Measurements from ENCODE around the gene ELMOD2. TPM values are rescaled to one million over a fixed set of nuclear protein-coding genes. Genes with fewer than 3 reads are reported as not detected.

ELMOD2 gene
- polyA plus RNA-seq, 4 donors = 40.2 to 49.6 (median 42.3) TPM

GRCh38 chr4:140579278-140579677, 55.3 kb downstream of the ELMOD2 start:
- DNase-seq (ENCODE audit: low read depth in 4 of 4, low spot score in 2 of 4) = no peak

GRCh38 chr4:140581078-140581477, 57.1 kb downstream of the ELMOD2 start:
- DNase-seq (ENCODE audit: low read depth in 4 of 4, low spot score in 2 of 4) = no peak

- DNase-seq (ENCODE audit: low read depth in 4 of 4, low spot score in 2 of 4) = no peak
Observed at GRCh38 chr4:140584439-140584838, 60.5 kb downstream of the ELMOD2 start.

GRCh38 chr4:140595065-140595464, 71.1 kb downstream of the ELMOD2 start:
- no peak for DNase-seq (ENCODE audit: low read depth in 4 of 4, low spot score in 2 of 4)

GRCh38 chr4:140600408-140600807, 76.4 kb downstream of the ELMOD2 start:
- DNase-seq (ENCODE audit: low read depth in 4 of 4, low spot score in 2 of 4) = no peak

- DNase-seq (ENCODE audit: low read depth in 4 of 4, low spot score in 2 of 4) = no peak
Observed at GRCh38 chr4:140602714-140603113, 78.7 kb downstream of the ELMOD2 start.

GRCh38 chr4:140603286-140603685, 79.3 kb downstream of the ELMOD2 start:
- DNase-seq (ENCODE audit: low read depth in 4 of 4, low spot score in 2 of 4) = no peak

Other genes starting within 250 kb of the ELMOD2 start
- 100 to 1,000 TPM; 114 to 164 (median 148) TPM for gene SCOC, start 150.5 kb upstream of the ELMOD2 start, polyA plus RNA-seq (ENCODE audit: insufficient read length in 4 of 4)
- 1 to 10 TPM; 3.1 to 5.0 (median 3.8) TPM for gene CLGN, start 96.5 kb upstream of the ELMOD2 start, polyA plus RNA-seq (ENCODE audit: insufficient read length in 4 of 4)
- gene MGAT4D, start 25.9 kb upstream of the ELMOD2 start, polyA plus RNA-seq (ENCODE audit: insufficient read length in 4 of 4) = not detected
- under 1 TPM in 3 of 4 donors, not detected in 1; 0.10 to 0.22 (median 0.21) TPM for gene UCP1, start 44.8 kb downstream of the ELMOD2 start, polyA plus RNA-seq (ENCODE audit: insufficient read length in 4 of 4)
- gene TBC1D9, start 232.2 kb downstream of the ELMOD2 start, polyA plus RNA-seq (ENCODE audit: insufficient read length in 4 of 4) = 10 to 100 TPM; 55.5 to 64.1 (median 60.2) TPM